HG03565 (cell line): ENCODE data around the gene AGMO.
"Not testable (repeated sequence)": the region's sequence is repeated elsewhere in the genome, so short reads cannot be mapped to it uniquely, and the experiment has no call there.

Experiments used
- ATAC-seq: cut with Tn5 transposase; IDR thresholded peaks from one replicate; pipeline ENCODE4 v1.9.1; 2021; ENCODE audit warnings: mild to moderate bottlenecking, moderate library complexity; ENCODE audit not compliant: unreplicated experiment

The AGMO gene

DNA sequence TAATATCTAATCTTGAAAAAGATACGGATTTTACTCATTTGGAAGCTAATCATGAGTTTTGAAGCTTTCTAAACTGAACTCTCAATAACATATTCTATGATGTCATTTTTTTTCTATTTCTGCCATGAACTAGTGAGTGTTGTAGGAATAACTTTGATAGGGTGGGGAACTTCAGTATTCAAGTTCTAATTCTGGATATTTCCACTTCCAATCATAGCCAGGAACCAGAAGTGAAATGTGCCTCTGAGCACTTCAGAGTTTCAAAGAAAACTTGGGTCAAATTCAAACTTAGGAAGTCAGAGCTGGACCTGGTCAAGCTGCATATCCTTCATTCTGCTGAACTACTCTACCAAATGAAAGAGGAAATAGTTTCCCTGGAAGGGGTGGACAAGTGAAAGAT is 847 bp downstream of the AGMO start:
- no peak for ATAC-seq

DNA sequence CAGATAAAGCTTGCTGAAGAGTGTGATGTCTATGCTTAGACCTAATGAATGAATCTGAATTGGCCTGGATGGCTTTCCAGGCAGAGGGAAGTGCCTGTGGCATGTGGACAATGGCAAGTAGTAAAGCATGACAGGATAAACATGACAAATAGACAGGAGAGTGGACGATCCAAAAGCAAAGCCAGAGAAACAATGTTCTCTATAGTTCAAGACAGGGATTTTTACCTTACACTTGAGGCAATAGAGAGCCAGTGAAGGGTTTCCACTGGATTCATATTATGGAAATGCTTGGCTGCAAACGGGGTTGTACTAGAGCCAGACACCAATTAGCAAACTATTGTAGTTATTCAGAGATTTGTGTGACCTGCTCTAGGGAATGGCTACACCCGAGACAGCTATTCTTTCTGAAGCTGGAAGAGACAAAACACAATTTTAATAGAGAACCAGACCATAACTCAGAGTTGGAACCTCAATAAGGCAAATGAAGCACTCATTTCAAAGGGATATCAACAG is 2.3 kb downstream of the AGMO start:
- ATAC-seq = no peak

GRCh38 chr7:15558756-15559155 is 3.1 kb downstream of the AGMO start:
- ATAC-seq = no peak

- ATAC-seq = no peak
Measured at GRCh38 chr7:15557686-15558085, 4.1 kb downstream of the AGMO start.

DNA sequence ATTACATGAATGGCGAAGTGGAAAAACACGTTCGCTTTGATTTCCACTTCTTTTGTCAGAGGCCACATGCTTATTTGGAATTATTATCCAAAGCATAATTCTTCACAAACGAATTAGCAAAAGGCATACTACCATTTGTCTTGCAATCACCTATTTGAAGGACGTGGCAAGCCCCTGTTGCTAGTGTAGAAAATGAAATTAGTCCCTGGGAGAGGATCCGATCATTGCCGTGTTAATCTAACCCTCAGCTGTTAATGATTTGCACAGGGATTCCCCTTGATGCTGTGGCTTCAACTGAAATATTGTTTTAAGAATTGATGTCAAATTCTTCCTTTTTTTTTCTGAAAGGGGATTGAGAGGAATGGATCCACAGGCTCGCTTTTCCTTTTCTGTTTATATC is 4.6 kb downstream of the AGMO start:
- no peak for ATAC-seq

DNA sequence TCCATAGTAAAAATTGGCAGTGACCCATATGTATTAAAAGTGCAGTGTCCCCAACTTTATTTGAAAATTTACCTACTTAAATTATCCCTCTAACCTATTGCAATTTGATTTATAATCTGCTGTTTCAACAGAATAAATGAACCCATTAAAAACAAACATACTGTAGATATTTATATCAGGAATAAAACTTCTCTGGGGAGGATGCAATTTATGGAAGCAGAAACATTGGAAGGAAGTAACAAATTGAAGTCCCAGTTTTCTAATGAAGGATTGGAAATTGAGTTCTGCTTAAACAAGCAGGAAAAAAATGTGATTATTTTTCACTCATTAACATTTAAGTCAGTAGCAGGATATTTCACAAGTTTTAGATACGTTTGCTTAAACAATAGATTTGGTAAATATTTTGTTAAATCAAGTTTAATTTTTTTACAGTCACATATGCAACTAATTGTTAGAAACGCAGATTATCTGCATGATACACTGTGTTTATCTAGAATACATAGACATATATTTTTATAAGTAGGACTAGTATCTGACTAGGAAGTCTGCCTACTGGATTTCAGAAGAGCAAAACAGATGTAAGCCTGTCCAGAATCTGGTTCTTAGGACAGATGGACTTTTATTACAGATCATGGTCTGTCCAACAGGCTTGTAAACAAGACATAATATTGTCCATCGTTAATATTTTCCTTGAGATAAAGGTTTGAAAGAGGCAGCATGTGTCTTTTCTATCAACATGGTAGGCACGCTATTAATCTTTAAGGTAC is 5.3 kb downstream of the AGMO start:
- ATAC-seq = no peak

DNA sequence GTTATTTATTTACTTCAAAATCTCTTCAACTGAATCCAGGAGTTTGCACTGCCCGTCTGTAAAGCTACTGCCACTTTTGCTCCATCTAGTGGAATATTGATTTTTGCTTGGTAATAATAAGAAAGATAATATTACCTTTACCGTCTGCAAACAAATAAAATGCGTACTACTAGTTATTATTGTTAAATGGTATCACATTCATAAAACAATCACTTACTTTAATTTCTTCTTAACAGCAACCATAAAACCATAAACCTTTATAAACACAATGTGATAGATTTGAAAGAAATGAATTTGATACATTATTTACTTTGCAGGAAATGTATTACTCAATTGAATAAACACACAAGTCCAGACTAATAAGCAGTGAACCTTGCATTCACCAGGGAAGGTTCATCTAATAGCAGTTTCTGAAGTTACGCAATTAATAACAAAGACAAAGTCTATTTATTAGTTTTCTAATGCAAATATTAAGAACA is 6.4 kb downstream of the AGMO start:
- ATAC-seq = no peak

DNA sequence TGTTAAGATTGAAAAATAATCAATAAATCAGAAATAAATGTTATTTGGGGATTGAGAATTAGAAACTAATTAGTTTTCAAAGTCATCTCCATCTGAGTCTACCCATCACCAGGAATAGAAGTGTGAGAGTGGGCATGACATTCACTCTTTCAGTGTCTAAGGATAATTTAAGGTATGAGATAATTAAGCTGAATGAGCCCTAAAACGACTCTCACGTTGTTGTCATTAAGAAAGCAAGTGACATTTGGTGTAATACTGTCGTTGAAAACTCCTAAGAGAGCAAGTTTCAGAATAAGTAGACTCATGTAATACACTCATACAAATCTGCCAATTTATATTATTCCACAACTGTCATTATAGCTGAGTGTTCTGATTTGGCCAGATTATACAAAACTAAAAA is 7.1 kb downstream of the AGMO start:
- ATAC-seq = no peak

DNA sequence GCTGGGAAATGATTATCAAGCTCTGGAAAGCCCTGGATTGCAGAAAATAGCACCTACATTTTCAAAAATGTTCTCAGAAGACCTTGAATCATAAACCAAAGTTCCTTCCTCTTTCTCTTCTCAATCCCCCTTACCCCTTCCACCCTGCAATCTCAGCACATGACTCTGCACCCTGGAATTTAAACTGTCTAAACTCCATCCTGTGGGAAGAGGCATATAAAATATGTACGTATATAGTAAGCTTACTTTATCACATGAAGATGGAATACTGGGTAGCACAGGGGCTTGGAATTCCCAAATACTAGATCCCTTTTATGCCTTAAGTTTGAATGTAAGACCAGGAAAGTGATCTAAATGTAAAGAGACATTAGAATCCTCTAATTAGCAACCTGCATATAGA is 7.7 kb downstream of the AGMO start:
- no peak for ATAC-seq

GRCh38 chr7:15547320-15547719 is 14.5 kb downstream of the AGMO start:
- ATAC-seq = not testable (repeated sequence)

- ATAC-seq = no peak
Measured at GRCh38 chr7:15546272-15546792, 15.5 kb downstream of the AGMO start.

- no peak for ATAC-seq
Measured at GRCh38 chr7:15544050-15544449, 17.8 kb downstream of the AGMO start.

DNA sequence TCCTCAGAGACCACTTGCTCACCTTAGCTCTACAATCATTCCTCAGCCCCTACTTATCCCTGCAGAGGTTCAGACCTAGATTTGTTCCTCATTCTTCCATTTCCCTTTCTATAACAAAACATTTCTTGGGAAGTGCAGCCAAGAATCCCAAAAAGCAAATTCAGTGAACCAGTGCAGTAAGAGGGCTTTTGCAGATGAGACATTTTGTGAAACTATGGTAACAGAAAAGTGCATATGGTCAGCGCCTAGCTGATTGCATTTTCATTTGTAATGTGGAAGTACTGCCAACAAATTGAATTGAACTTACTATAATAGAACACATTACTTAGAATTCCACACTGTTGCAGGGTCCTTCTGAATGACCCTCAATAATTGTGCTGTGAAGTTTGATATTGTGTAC is 18.6 kb downstream of the AGMO start:
- ATAC-seq = no peak

DNA sequence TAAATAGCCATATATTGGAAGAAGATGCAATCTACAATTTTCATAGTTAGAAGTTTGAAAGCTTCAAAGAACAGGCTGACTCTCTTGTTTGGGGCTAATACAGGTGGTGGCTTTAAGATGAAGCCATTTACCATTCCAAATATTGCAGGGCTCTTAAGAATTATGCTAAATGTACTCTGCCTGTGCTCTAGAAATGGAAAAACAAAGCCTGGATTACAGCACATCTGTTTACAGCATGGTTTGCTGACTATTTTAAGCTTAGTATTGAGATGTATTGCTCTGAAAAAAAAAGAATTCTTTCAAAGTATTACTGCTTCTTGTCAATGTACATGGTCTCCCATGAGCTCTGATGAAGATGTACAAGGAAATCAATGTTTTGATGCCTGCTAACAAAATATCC is 34.2 kb downstream of the AGMO start:
- ATAC-seq = no peak

GRCh38 chr7:15525652-15526263 is 36.1 kb downstream of the AGMO start:
- ATAC-seq = no peak

DNA sequence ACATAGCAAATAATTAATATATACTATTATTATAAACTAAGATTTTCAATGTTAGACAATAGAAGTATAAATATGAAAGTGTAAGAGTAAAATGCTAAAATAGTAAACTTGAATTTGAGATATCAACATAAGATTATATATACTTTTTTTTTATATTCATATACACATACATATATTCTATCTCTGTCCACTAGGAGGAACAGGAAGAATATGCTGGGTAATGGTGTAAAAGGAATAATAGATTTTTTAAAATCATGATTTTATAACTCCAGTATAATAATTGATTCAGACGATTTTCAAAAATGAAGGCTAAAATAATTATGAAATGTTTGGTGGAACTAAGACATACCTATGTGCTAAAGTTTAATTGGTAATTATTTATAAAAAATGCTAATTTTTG is 37.7 kb downstream of the AGMO start:
- ATAC-seq = no peak

- ATAC-seq = not testable (repeated sequence)
Measured at GRCh38 chr7:15517865-15518264, 44.0 kb downstream of the AGMO start.

- ATAC-seq = no peak
Measured at GRCh38 chr7:15515252-15515651, 46.6 kb downstream of the AGMO start.

- no peak for ATAC-seq
Measured at GRCh38 chr7:15508258-15508657, 53.6 kb downstream of the AGMO start.

GRCh38 chr7:15507708-15508107 is 54.1 kb downstream of the AGMO start:
- no peak for ATAC-seq

DNA sequence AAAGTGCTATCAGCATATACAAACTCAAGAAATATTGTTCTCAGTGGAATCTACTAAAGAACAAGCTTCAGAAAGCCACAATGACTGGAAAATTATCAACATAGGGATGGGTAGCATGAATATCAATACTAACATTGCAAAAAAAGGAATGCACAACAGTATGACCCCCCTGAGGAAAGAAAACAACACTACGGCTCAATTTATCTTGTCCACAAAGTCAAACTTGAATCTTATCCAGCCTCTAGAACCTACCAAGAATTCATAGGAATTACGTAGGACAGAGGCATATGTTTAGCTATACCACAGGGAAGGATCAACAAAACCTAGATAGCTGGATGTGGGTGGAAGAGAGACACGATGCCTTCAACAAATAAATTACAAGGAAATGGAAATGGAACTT is 54.6 kb downstream of the AGMO start:
- no peak for ATAC-seq

- ATAC-seq = no peak
Measured at GRCh38 chr7:15505761-15506160, 56.1 kb downstream of the AGMO start.
